GM18870 (cell line): ENCODE data around the gene SBF2.

Experiments used
- ATAC-seq: cut with Tn5 transposase; IDR thresholded peaks from one replicate; pipeline ENCODE4 v1.9.1; 2021; ENCODE audit warnings: moderate library complexity; ENCODE audit not compliant: unreplicated experiment

The SBF2 gene

DNA sequence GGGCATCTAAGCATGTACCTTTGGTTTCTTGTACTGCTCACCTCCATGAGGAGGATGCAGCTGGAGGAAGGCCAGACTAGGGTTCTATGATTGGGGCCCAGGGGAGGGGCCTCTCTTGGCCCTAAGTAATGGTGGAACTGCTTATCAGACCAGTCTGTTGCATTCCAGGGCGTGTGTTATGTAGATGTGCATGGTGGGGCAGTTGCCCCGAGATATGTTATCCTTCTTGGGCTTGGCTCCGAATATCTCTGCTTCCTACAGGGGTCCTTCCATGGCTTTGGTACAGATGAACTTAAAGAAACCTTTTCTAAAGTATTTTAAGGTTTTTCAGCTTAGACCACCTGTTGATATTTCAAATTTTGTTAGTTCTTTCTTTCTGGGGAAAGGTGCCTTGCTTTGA lies 504.1 kb downstream of the SBF2 start:
- no peak for ATAC-seq

GRCh38 chr11:9787981-9788521 lies 506.0 kb downstream of the SBF2 start:
- no peak for ATAC-seq

GRCh38 chr11:9787260-9787659 lies 506.8 kb downstream of the SBF2 start:
- no peak for ATAC-seq

- no peak for ATAC-seq
Measured at GRCh38 chr11:9784602-9785315, 509.3 kb downstream of the SBF2 start.

DNA sequence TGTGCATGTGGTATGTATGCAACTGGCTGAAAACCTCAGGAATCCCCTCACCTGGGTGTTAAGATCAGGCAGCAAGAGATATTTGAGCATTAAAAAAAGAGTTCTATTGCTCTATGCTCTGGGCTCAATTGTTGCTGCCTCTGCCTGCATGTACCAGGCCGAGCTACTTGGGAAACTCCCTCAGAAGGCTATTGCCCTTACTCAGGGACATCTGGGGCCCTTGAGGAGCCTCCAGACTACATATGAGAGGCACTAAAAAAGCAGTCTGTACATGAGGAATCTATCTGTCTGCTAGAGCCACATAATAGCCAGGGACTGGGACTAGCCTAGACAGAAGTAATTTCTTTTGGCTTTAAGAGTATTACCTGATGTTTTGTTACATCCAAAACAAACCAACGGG lies 510.0 kb downstream of the SBF2 start:
- ATAC-seq: no peak

GRCh38 chr11:9780929-9781328 lies 513.1 kb downstream of the SBF2 start:
- ATAC-seq: no peak

DNA sequence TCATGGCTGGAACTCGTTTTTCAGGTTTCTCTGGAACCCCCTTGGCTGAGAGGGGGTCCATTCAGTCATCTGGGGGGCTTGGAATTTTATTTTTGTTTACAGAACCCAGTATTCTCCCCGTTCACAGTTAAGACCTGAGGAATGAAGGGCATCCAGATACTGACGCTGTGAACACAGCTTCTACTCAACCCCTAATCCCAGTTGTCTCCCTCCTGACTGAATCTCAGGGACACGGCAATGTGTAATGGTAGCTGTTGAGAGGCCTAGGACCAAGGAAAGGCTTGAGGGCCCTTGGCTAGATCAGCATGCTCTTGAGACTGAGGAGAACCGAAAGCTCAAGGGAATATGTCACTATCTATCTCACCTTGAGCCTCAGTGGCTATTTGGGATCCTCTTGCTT lies 516.5 kb downstream of the SBF2 start:
- no peak for ATAC-seq

DNA sequence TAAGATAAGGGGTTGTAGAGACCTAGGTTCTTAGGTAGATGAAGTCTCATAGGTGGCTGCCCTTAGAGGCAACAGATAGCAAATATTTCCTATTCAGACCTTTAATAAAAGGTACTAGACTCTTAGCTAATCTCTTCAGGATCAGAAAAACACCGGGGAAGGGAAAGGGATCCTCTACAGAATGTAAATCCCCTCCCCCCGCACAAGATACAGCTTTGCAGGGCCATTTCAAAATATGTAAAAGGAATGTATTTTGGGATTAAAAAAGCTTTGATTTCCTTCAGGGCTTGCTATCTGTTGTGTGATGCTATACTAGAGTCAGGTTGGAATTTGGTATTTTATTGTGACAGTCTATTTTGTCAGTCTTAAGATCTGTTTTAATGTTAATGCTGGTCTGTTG lies 517.0 kb downstream of the SBF2 start:
- no peak for ATAC-seq

DNA sequence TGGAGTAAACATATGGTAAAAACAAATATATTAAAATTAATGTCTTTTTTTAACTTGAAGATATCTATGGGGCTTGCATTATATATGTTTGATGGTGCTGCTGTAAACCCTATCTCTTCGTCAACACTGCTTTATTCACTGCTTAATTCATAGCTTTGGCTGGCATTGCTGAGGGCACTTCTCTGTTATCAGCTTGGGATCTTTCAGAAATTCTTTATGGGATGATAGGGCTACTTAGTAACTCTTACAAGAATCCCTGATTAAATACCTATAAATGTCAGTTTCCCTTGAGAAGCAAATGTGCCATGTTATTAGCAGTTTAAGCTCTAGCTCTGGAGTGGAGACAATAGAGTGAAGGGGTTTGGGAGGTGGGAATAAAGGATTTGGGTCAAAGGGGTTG lies 517.8 kb downstream of the SBF2 start:
- ATAC-seq: no peak

GRCh38 chr11:9775398-9775779 lies 518.6 kb downstream of the SBF2 start:
- ATAC-seq: no peak

DNA sequence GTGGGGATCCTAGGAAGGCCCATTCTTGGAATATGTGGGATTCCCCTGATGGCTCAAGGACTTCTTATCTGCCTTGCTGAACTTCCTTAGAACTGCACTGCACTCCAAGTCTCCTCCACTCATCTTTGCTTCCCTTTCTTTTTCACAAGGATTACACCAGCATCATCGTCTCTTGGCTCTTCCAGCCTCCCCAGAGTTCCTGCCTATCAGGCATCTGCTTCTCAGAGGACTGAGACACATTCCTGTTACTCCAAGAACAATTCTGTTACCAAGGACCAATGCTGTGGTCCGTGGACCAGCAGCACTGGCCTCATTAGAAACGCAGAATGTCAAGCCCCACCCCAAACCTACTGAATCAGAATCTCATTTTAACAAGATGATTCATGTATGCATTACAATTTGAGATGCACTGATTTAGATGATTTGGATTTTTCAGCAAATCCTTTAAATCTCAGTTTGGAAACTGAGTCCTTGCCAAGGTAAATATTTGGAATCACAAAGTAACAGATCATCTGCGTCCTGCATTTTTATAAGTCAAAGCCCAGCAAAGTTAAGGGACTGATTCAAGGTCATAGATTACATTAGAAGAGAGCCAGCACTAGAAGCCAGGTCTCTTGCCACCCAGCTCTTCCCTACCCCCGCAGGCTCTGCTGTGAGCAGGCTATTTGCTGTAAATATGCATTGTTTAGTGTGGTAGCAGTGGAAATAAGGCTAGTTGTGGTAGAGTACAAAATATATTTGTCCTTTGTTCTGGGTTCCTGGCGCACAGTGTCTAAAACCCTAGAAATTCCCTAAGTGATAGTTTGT lies 519.2 kb downstream of the SBF2 start:
- no peak for ATAC-seq

GRCh38 chr11:9774109-9774508 lies 519.9 kb downstream of the SBF2 start:
- ATAC-seq: no peak

DNA sequence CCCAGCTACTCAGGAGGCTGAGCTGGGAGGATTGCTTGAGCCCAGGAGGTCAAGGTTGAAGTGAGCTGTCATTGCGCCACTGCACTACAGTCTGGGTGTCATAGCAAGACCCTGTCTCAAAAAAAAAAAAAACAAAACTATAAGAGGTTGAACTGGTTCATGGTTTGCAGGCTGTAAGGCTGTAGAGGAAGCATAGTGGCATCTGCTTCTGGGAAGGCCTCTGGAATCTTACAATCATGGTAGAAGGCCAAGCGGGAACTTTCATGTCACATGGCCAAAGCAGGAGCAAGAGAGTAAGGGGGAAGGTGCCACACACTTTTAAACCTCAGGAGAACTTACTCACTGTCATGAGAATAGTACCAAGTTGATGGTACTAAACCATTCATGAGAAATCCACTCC lies 520.5 kb downstream of the SBF2 start:
- ATAC-seq: no peak

DNA sequence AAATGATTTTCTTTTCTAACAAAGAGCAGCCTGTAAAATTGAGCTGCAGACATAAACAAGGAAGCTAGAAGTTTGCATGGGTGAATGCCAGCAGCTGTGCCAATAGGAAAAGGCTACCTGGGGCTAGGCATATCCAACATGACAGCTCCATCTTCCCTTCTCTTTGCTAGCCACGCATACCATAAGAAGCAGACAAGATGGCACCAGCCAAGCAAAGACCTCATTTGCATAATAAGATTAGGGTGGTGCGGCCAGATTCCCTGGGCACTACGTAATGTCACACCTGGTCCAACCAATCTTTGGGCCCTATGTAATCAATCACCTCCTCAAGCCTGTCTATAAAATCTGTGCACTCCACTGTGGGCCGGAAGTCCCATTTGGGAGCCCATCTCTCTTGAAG lies 521.8 kb downstream of the SBF2 start:
- no peak for ATAC-seq

- no peak for ATAC-seq
Measured at GRCh38 chr11:9771071-9771511, 522.9 kb downstream of the SBF2 start.

DNA sequence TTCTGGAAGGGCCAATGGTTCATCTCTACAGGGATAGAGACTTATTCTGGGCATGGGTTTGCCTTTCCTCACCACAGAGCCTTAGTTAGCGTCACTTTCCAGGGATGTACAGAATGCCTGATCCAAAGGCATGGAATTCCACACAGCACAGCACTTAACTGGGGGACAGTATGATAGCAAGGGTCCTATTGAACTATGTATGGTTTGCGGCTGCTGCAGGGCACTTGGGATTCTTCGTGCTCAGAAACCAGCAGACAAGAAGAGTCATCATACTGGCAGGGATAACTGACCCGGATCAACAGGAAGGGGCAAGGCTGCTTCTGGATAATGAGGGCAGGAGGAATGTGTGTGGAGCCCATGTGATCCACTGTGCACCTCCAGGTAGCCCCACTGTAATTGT lies 524.4 kb downstream of the SBF2 start:
- ATAC-seq: no peak

GRCh38 chr11:9765320-9766101 lies 528.5 kb downstream of the SBF2 start:
- no peak for ATAC-seq

GRCh38 chr11:9763301-9763700 lies 530.7 kb downstream of the SBF2 start:
- no peak for ATAC-seq

- ATAC-seq: no peak
Measured at GRCh38 chr11:9762531-9762930, 531.5 kb downstream of the SBF2 start.

DNA sequence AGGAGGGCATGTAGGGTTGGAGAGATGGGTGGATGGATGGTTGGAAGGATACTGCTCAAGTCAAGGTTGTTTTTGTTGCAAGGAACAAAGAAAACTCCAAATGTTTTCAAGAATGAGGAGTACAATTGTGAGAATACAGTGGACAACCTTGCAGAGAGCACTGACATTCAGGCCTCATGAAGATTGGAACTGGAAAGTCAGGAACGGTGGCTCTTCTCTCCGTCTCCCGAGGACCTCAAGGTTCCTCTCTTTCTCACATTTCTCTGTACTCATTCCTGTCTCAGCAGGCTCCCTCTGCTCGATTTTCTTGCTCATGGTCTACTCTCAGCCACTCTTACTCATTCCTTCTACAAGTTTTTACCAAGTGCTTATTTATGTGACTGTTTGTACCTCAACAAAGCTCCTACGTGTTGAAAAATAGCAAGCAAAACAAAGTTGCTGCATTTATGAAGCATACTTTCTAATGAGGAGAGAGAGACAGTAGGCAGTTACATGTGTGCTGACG lies 532.5 kb downstream of the SBF2 start:
- ATAC-seq: no peak

DNA sequence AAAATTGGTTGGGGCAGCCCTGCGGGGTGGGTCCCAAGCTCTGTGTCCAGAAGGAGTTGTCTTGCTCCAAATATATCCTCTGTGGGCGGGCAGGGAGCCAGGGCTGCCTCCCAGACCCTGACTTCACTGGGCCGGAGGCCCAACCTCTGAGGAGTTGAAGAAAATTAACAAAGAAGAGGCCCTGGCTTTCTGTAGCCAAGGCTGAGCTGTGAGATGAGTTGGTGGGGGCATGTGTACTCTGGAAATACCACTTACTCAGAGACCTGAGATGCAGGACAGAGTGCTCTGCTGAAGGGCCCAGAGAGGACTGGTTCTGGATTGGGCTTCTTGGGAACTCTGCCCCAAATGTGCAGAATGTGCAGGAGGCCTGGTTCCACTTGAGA lies 533.8 kb downstream of the SBF2 start:
- no peak for ATAC-seq
